HepG2 (cell line): ENCODE measurements around the gene RERE. TPM values are rescaled to one million over a fixed set of nuclear protein-coding genes. Genes with fewer than 3 reads are reported as not detected.

Source experiments
- CBX2 ChIP-seq, 2 experiments: fragments of 200-600 bp in 1 of 2; sonication (generic); formaldehyde crosslinking in 1 of 2; IDR thresholded peaks; 2 replicates each; pipeline versions ENCODE4 v1.7.0 to v1.8.1; 2018 to 2022; ENCODE audit warnings: low read depth in 2 of 2, low read length in 1 of 2, mild to moderate bottlenecking in 1 of 2, missing genetic modification reagents in 1 of 2
- CREB1 ChIP-seq, 2 experiments: fragments of 450-650 bp in 1 of 2; IDR thresholded peaks; 2 replicates each; pipeline ENCODE4 v1.6.1; 2016 to 2017; ENCODE audit warnings: control low read depth in 1 of 2, mild to moderate bottlenecking in 1 of 2, missing compliant biosample characterization in 1 of 2, missing genetic modification characterization in 1 of 2
- GATAD1 ChIP-seq: IDR thresholded peaks from 2 replicates; pipeline ENCODE4 v1.6.1; 2016; ENCODE audit warnings: missing genetic modification reagents, missing compliant biosample characterization
- HNRNPLL ChIP-seq: fragments of 200-400 bp; formaldehyde crosslinking; IDR thresholded peaks from 2 replicates; pipeline ENCODE4 v1.6.1; 2017; ENCODE audit warnings: mild to moderate bottlenecking, low read depth, low read length; ENCODE audit not compliant: poor library complexity, severe bottlenecking
- IRF2 ChIP-seq: IDR thresholded peaks from 2 replicates; pipeline ENCODE4 v1.6.1; 2018; ENCODE audit warnings: missing genetic modification reagents, missing compliant biosample characterization
- KDM1A ChIP-seq: IDR thresholded peaks from 2 replicates; pipeline ENCODE4 v1.6.1; 2016; ENCODE audit warnings: missing compliant biosample characterization
- NR2F6 ChIP-seq, 2 experiments: IDR thresholded peaks; 2 replicates each; pipeline ENCODE4 v1.6.1; 2016; ENCODE audit warnings: antibody characterized with exemption in 1 of 2, mild to moderate bottlenecking in 1 of 2
- NR3C1 ChIP-seq: sonication (generic); formaldehyde crosslinking; IDR thresholded peaks from 2 replicates; pipeline ENCODE4 v1.4.0; 2020; ENCODE audit warnings: missing genetic modification reagents
- RARA ChIP-seq: IDR thresholded peaks from 2 replicates; pipeline ENCODE4 v1.6.1; 2016; ENCODE audit warnings: missing genetic modification reagents, missing compliant biosample characterization
- TRIM24 ChIP-seq: sonication (generic); formaldehyde crosslinking; IDR thresholded peaks from 2 replicates; pipeline ENCODE4 v1.8.0; 2022; ENCODE audit warnings: mild to moderate bottlenecking, missing genetic modification reagents
- ZMYM4 ChIP-seq: sonication (generic); formaldehyde crosslinking; IDR thresholded peaks from 2 replicates; pipeline ENCODE4 v1.8.1; 2023; ENCODE audit warnings: mild to moderate bottlenecking, missing genetic modification reagents
- ZNF263 ChIP-seq: sonication (generic); formaldehyde crosslinking; IDR thresholded peaks from 2 replicates; pipeline ENCODE4 v1.4.0; 2020; ENCODE audit warnings: missing genetic modification reagents
- ZNF607 ChIP-seq: sonication (generic); formaldehyde crosslinking; IDR thresholded peaks from 2 replicates; pipeline ENCODE4 v1.5.1; 2020; ENCODE audit warnings: missing genetic modification reagents, mild to moderate bottlenecking, borderline replicate concordance
- polyA plus RNA-seq, 8 experiments: library from polyadenylated mRNA; depleted of rRNA in 3 of 8; stranded (reverse) in 7 of 8; unstranded in 1 of 8; fragments of >200 nt; fragmentation: Illumina TruSeq in 4 of 8; extraction: Trizol in 4 of 8; gene quantifications; 2 replicates each; pipeline versions ENCODE4 v1.2.1 to v1.2.3, GENCODE V29; 2011 to 2016; ENCODE audit warnings: low read depth in 4 of 8, missing spikeins in 1 of 8, mixed read lengths in 1 of 8; ENCODE audit not compliant: insufficient read depth in 1 of 8
- total RNA-seq, 5 experiments: library from RNA; depleted of rRNA; stranded (reverse); fragments of >200 nt; fragmentation: Illumina TruSeq; extraction: Trizol; gene quantifications; 2 replicates each; pipeline ENCODE4 v1.2.3, GENCODE V29; 2016; ENCODE audit warnings: low read depth in 1 of 5
- TF ChIP-seq, protein P1 (sequence below): sonication (generic); formaldehyde crosslinking; IDR thresholded peaks from 2 replicates; pipeline ENCODE4 v1.5.1; 2020; ENCODE audit warnings: mild to moderate bottlenecking, missing genetic modification reagents, borderline replicate concordance
- TF ChIP-seq, protein P2 (sequence below): sonication (generic); formaldehyde crosslinking; IDR thresholded peaks from 2 replicates; pipeline ENCODE4 v1.8.0; 2023; ENCODE audit warnings: mild to moderate bottlenecking, missing genetic modification reagents
- TF ChIP-seq, protein P3 (sequence below): sonication (generic); formaldehyde crosslinking; IDR thresholded peaks from 2 replicates; pipeline ENCODE4 v1.8.0; 2022; ENCODE audit warnings: mild to moderate bottlenecking, missing genetic modification reagents; ENCODE audit not compliant: insufficient replicate concordance
- TF ChIP-seq, protein P4 (sequence below): sonication (generic); formaldehyde crosslinking; IDR thresholded peaks from 2 replicates; pipeline ENCODE4 v1.4.0; 2020; ENCODE audit warnings: low read depth, missing genetic modification reagents

The RERE gene
- total and polyA plus RNA-seq, 2 of the 13 experiments (the other 11 are each of a cell fraction or from before 2014, with no cell fraction given): 18.3 to 21.9 TPM

DNA sequence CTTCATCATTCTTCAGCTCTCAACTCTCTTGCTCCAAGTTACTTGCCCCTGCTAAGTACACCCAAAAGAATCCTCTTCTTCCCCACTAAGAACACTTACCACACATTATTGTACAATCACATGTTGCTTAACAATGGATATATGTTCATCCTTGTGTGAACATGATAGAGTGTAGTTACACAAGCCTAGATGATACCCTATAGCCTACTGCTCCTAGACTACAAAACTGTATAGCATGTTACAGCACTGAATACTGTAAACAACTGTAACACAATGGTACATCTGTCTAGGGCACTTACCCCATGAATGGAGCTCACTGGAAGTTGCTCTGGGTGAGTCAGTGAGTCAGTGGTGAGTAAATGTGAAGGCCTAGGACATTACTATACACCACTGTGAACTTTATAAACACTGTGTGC, 77.4 kb downstream of the RERE start (continued):
- TF ChIP-seq, protein P1, sequence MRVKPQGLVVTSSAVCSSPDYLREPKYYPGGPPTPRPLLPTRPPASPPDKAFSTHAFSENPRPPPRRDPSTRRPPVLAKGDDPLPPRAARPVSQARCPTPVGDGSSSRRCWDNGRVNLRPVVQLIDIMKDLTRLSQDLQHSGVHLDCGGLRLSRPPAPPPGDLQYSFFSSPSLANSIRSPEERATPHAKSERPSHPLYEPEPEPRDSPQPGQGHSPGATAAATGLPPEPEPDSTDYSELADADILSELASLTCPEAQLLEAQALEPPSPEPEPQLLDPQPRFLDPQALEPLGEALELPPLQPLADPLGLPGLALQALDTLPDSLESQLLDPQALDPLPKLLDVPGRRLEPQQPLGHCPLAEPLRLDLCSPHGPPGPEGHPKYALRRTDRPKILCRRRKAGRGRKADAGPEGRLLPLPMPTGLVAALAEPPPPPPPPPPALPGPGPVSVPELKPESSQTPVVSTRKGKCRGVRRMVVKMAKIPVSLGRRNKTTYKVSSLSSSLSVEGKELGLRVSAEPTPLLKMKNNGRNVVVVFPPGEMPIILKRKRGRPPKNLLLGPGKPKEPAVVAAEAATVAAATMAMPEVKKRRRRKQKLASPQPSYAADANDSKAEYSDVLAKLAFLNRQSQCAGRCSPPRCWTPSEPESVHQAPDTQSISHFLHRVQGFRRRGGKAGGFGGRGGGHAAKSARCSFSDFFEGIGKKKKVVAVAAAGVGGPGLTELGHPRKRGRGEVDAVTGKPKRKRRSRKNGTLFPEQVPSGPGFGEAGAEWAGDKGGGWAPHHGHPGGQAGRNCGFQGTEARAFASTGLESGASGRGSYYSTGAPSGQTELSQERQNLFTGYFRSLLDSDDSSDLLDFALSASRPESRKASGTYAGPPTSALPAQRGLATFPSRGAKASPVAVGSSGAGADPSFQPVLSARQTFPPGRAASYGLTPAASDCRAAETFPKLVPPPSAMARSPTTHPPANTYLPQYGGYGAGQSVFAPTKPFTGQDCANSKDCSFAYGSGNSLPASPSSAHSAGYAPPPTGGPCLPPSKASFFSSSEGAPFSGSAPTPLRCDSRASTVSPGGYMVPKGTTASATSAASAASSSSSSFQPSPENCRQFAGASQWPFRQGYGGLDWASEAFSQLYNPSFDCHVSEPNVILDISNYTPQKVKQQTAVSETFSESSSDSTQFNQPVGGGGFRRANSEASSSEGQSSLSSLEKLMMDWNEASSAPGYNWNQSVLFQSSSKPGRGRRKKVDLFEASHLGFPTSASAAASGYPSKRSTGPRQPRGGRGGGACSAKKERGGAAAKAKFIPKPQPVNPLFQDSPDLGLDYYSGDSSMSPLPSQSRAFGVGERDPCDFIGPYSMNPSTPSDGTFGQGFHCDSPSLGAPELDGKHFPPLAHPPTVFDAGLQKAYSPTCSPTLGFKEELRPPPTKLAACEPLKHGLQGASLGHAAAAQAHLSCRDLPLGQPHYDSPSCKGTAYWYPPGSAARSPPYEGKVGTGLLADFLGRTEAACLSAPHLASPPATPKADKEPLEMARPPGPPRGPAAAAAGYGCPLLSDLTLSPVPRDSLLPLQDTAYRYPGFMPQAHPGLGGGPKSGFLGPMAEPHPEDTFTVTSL: peak; percentile 56; the same call in 1 of the 2 replicates
- TF ChIP-seq TRIM24 (peak; percentile 82), HNRNPLL (no peak), ZMYM4 (CRISPR knock-in tag) (no peak), GATAD1 (CRISPR knock-in tag) (peak; percentile 66), NR2F6 (IDR thresholded peaks at IDR 0.05) (peak; percentile 34), NR2F6 (CRISPR knock-in tag; IDR thresholded peaks at IDR 0.05) (peak; percentile 75; the same call in 1 of the 2 replicates), NR3C1 (CRISPR knock-in tag) (no peak), CBX2 (IDR thresholded peaks at IDR 0.05; ENCODE audit: low read depth, low read length) (no peak), CBX2 (CRISPR knock-in tag; IDR thresholded peaks at IDR 0.05; ENCODE audit: low read depth) (no peak), ZNF607 (no peak), ZNF263 (CRISPR knock-in tag) (no peak), RARA (peak; percentile 92), IRF2 (CRISPR knock-in tag) (peak; percentile 79), KDM1A (CRISPR knock-in tag) (peak; percentile 27; the same call in 1 of the 2 replicates), CREB1 (IDR thresholded peaks at IDR 0.05) (0 out of 2 replicates have a peak, but pooled peaks have one; percentile 14), CREB1 (CRISPR knock-in tag; IDR thresholded peaks at IDR 0.05) (peak; percentile 84)
- TF ChIP-seq, protein P2, sequence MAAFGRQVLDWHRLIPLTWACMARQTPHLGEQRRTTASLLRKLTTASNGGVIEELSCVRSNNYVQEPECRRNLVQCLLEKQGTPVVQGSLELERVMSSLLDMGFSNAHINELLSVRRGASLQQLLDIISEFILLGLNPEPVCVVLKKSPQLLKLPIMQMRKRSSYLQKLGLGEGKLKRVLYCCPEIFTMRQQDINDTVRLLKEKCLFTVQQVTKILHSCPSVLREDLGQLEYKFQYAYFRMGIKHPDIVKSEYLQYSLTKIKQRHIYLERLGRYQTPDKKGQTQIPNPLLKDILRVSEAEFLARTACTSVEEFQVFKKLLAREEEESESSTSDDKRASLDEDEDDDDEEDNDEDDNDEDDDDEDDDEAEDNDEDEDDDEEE: no peak
- TF ChIP-seq, protein P3, sequence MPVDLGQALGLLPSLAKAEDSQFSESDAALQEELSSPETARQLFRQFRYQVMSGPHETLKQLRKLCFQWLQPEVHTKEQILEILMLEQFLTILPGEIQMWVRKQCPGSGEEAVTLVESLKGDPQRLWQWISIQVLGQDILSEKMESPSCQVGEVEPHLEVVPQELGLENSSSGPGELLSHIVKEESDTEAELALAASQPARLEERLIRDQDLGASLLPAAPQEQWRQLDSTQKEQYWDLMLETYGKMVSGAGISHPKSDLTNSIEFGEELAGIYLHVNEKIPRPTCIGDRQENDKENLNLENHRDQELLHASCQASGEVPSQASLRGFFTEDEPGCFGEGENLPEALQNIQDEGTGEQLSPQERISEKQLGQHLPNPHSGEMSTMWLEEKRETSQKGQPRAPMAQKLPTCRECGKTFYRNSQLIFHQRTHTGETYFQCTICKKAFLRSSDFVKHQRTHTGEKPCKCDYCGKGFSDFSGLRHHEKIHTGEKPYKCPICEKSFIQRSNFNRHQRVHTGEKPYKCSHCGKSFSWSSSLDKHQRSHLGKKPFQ (CRISPR knock-in tag): peak; percentile 98
- TF ChIP-seq, protein P4, sequence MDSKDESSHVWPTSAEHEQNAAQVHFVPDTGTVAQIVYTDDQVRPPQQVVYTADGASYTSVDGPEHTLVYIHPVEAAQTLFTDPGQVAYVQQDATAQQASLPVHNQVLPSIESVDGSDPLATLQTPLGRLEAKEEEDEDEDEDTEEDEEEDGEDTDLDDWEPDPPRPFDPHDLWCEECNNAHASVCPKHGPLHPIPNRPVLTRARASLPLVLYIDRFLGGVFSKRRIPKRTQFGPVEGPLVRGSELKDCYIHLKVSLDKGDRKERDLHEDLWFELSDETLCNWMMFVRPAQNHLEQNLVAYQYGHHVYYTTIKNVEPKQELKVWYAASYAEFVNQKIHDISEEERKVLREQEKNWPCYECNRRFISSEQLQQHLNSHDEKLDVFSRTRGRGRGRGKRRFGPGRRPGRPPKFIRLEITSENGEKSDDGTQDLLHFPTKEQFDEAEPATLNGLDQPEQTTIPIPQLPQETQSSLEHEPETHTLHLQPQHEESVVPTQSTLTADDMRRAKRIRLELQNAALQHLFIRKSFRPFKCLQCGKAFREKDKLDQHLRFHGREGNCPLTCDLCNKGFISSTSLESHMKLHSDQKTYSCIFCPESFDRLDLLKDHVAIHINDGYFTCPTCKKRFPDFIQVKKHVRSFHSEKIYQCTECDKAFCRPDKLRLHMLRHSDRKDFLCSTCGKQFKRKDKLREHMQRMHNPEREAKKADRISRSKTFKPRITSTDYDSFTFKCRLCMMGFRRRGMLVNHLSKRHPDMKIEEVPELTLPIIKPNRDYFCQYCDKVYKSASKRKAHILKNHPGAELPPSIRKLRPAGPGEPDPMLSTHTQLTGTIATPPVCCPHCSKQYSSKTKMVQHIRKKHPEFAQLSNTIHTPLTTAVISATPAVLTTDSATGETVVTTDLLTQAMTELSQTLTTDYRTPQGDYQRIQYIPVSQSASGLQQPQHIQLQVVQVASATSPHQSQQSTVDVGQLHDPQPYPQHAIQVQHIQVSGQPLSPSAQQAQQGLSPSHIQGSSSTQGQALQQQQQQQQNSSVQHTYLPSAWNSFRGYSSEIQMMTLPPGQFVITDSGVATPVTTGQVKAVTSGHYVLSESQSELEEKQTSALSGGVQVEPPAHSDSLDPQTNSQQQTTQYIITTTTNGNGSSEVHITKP (CRISPR knock-in tag): 0 out of 2 replicates have a peak, but pooled peaks have one; percentile 19
